Stimulated activated CD4-positive, alpha-beta T cell treated with anti-CD3 and anti-CD28 coated beads, Interleukin-1b, Interleukin-23, amount 100 ng/mL, for 24 hours (primary cell): ENCODE results near the gene PRSS21.

Experiments used
- DNase-seq, 4 experiments: peaks; one replicate each; pipeline ENCODE4 v3.0.0-alpha.2; 2020; ENCODE audit warnings: low read depth in 4 of 4, low spot score in 1 of 4

The PRSS21 gene

GRCh38 chr16:2779151-2779920, 37.7 kb upstream of the PRSS21 start:
- no peak for DNase-seq

GRCh38 chr16:2779978-2780898, 36.8 kb upstream of the PRSS21 start:
- DNase-seq, result no peak

DNA sequence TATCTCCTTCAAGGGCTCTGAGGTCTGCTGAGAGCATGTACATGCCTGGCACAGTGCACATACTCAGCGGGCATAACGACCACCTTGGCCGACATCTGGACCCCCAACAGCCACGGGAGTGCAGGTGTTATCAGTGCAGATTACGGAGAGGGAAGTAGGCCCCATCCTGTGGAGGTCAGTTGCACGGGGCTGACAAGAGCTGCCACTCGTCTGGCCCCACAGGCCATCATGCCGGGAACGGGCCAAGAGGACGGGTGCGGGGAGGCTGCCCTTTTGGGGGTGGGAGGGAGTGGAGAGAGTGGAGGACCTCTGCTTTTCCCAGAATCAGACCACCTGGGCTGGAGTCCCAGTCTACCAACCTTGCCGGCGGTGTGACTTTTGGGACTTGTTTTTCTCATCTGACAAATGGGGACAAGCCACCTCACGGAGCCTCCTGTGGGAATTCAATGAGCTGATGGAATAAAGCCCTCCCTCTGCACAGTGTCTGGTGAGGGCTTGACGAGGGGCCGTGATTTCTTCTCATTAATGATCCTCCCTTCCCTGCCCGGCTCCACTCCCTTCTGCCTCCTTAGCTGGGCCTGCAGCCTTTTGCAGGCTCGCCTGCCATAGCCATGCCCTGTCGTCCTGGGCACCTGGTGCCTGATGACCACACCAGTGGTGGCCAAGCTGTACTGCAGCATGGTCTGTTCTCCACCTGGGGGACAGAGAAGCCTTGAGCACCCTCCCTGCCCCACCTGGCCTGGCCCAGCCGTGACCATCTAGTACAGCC, 34.3 kb upstream of the PRSS21 start:
- no peak for DNase-seq

DNA sequence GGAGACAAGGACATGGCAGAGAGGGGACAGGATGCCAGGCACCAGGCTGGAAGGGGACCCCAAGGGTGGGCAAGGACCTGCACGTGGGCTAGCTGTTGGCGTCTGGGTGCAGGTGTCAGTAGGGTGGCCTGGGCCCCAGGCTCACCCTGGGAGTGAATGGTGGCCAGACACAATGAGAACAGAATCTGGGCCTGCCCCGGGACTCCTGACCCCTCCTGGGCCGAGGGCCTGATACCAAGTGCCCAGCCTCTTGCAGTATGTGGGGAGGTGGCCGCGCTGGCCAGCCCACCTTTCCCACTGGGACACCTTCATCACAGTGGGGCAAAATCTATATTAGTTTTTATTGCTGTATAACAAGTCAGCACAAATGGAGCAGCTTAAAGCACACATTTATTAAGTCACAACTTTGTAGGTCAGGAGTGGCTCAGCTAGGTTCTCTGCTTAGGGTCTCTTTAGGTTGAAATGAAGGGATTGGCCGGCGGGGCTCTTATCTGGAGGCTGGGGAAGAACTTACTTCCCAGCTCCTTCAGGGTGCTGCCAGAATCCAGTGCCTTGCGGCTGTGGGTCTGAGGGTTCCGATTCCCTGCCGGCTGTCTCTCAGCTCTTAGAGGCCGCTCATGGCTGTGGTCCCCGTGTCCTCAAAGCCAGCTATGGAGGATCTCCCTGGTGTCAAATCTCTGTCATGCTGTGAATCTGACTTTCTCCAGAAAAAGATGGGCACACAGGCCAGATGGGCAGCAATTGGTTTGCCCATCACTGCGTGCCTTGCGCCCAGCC, 33.3 kb upstream of the PRSS21 start:
- no peak for DNase-seq

GRCh38 chr16:2784358-2785100, 32.5 kb upstream of the PRSS21 start:
- DNase-seq, result no peak

DNA sequence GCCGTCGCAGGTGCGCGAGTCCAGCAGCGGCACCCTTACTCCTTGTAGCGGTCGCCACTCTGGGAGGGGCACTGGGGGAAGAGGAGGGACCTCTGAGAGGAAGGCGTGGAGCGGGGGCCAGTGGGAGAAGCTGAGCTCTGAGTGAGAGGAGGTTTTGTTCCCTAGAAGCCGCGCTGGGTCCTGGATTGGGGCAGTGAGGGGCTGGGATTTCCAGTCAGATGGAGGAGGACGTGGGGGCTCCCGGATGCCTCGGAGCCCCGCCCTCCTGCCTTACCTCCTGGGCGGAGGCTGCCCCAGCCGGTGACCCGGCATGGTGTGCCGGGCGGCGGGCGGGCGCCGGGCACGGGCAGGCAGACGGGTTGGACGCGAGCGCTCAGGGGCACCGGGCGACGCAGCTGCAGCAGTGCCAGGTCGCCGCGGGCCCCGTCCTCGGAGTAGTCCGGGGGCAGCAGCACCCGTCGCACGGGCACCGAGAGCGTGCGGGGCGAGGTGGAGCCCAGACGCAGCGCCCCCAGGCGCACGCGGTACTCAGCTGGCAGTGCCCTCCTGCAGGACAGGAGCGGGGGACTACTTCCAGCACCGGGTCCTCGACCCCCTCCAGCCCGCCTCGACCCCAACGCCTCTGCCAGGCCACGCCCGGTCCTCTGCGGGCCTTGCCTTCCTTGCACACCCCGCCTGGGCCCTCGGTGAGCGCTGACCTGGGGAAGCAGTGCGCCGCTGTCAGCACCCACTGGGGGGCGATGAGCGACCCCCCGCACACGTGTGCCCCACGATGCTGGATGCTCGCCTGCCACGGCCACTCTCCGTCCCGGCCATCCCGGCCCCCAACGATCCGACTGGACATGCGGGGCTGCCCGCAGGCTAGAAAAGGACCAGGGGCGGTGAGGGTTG, 31.7 kb upstream of the PRSS21 start:
- DNase-seq, result peak in 1 of 4 experiments; percentile 40

DNA sequence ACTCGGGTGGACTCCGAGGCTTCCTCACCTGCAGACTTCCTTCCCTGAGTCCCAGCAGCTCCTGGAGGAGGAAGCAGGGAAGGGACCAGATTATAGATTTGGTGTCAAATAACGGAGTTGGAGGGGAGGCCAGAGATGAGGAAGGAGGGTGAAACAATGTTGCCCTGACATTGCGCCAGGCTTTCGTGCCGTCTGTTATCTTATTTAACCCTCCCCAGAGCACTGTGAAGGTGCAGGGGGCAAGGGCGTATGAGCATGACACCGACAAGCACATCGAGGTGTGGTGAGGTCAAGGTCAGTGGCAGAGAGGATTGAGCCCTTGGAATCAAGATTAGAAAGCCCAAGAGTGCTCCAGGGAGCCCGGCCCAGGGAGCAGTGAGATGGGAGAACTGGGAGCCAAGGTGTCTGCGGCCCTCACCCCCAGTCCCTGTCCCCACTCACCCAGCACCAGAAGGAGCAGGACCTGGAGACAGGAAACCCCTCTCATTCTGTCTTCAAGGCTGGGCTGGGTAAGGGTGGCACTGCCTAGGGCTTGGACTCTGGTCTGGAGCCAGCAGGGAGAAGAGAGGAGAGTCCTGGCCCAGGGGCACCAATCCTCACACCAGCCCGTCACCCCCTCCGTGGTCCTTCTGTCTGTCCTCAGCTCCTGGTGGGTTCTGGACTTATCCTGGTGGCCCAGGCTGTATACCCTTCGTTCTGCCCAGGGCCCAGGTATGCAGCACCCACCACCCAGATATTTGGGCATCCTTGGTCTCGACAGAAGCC, 30.8 kb upstream of the PRSS21 start:
- no peak for DNase-seq

- no peak for DNase-seq
Measured at GRCh38 chr16:2786826-2787151, 30.2 kb upstream of the PRSS21 start.

GRCh38 chr16:2787406-2787805, 29.6 kb upstream of the PRSS21 start, which contains the start of gene PRSS33:
Gene PRSS33, minus strand, starts transcription at chr16:2787560. Its CDS starts 1,013 bp downstream, at chr16:2786547.
- no peak for DNase-seq

DNA sequence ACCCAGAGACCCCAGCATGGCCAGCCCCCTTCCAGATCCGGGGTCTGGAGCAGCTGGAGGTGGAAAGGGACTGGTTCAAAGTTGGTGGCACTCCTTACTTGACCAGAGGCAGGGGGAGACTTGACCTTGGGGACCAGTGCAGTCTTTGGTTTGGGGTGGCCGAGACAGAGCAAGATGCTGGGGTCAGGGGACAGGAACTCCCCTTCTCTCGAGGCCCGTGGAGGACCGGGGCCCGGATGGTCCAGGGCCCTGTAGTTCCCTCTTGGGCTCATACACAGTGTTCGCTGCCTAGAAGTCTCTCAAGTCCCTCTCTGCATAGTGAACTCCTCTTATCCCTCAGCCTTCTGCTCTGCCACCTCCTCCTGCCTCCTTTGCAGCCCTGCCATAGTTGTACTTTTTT, 29.1 kb upstream of the PRSS21 start:
- DNase-seq, result no peak

DNA sequence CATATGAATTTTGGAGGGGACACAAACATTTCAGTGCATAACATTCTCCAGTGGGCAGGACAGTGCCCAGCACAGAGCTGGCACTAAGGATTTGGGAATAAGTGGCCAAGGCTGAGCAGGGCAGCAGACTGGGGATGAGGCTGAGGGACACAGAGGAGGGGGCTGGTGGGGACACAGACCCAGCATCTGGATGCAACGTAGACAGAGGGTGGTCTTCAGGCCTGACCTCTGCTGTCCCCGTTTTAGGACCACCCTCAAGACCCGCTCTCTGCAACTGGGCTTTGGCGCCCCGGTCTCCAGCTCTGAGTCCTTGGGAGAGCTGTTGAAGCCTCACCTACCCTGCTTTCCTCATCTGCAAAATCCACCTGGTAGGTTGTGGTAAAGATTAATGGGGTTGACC, 26.4 kb upstream of the PRSS21 start:
- no peak for DNase-seq

DNA sequence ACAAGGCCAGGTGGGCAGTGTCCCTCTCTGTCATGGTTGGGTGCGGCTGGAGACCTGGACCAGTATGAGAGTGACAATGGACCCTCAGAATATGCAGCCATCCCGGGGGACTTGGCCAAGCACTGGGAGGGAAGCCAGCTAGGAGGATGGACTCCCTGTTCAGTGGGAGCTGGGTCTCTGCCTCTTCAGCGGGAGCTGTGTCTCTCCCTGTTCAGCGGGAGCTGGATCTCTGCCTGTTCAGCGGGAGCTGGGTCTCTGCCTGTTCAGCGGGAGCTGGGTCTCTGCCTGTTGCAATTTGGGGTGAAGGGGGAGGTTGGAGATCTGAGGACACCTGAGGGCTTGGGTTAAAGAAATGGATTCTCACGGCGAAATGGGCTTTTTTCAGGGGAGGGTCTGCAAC, 25.9 kb upstream of the PRSS21 start:
- DNase-seq, result no peak

GRCh38 chr16:2792940-2793339, 24.1 kb upstream of the PRSS21 start:
- DNase-seq, result no peak

GRCh38 chr16:2795395-2796143, 21.5 kb upstream of the PRSS21 start:
- DNase-seq, result no peak

DNA sequence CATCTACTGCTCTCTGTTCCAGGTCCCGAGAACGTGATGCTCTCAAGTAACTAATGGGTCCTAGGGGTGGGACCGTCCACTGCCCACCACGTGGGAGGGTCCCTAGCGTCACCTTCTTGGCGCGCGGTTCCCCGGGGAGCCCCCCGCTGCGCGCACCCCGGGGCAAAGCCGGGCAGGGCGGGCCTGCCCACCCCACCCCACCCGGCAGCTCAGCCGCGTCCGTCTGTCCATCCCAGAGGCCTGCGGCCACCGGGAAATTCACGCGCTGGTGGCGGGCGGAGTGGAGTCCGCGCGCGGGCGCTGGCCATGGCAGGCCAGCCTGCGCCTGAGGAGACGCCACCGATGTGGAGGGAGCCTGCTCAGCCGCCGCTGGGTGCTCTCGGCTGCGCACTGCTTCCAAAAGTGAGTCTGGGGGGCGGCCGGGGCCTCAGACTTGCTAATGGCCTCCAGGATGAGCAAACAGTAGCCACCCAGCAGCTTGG, 18.3 kb upstream of the PRSS21 start:
- no peak for DNase-seq

DNA sequence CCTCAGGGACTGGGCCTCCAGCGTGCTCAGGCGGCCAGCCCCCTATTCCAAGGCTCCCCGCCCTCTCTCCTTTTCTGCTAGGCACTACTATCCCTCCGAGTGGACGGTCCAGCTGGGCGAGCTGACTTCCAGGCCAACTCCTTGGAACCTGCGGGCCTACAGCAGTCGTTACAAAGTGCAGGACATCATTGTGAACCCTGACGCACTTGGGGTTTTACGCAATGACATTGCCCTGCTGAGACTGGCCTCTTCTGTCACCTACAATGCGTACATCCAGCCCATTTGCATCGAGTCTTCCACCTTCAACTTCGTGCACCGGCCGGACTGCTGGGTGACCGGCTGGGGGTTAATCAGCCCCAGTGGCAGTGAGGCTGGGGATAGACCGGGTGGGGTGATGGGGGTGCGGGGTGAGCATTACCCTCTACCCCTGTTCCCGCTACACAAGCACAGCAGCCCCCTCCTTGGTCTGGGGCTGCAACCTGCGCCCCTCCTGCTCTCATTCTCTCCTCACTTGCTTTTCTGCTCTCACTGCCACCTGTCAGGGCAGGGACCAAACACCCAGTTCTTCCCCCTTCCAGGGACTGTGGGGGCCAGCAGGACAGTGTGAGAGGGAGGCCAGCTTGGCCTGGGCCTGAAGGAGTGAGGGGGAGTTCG, 17.7 kb upstream of the PRSS21 start:
- no peak for DNase-seq

DNA sequence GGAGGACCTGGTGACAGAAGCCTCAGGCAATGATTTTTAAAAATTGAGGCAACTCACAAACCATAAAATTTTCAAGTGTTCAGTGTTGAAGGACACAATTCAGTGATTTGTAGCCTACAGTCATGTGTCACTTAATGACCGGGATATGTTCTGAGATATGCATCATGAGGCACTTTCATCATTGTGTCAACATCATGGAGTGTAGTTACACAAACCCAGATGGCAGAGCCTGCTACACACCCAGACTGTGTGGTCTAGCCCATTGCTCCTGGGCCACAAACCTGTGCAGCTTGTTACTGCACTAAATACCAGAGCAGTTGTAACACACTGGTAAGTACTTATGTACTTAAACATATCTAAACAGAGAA, 17.2 kb upstream of the PRSS21 start:
- no peak for DNase-seq
